ENCODE results near the gene TUB. TPM values are rescaled to one million over a fixed set of nuclear protein-coding genes. Genes with fewer than 3 reads are reported as not detected.

The TUB gene
- total and polyA plus RNA-seq, 2 donors (not counting 1 experiment from before 2014, with no cell fraction given) = 0.06 to 0.10 TPM

- no peaks in the 10 kb centered on the region for H3K9me3 ChIP-seq (ENCODE audit: control extremely low read depth in 1 of 3, control insufficient read depth in 2 of 3, insufficient read depth in 1 of 3, low read length in 2 of 3)
- H3K4me3 Mint-ChIP-seq = no peak overlapping the region
- CTCF ChIA-PET = interaction anchor here (1.4 kb wide), 1 partner anchor 32 kb away, joined by 4 read pairs; no protein-coding TSS in a partner anchor
These were observed 13.5 kb upstream of the TUB start for GRCh38 chr11:8067567-8067928.

More at GRCh38 chr11:8067567-8067928, 13.5 kb upstream of the TUB start:
- POLR2A ChIA-PET = no interaction called here
- Histone ChIP-seq H4K20me1 (ENCODE audit: control insufficient read depth, insufficient read depth, low read length, poor library complexity, severe bottlenecking) (no peaks in the 10 kb centered on the region), H3K36me3 (replicated peaks in 1 of 2; ENCODE audit: control extremely low read depth in 1 of 2, control insufficient read depth in 1 of 2, extremely low read depth in 1 of 2, insufficient read depth in 2 of 2, low read length in 1 of 2) (no peaks in the 10 kb centered on the region), H3K27me3 (replicated peaks in 1 of 4; ENCODE audit: control extremely low read depth in 1 of 4, control insufficient read depth in 3 of 4, insufficient read depth in 4 of 4, low read length in 3 of 4) (peaks cover 0 to 5% (median 0%) of the 10 kb centered on the region in 4 experiments), H3K9ac (ENCODE audit: low read length) (no peak overlapping the region), H3K4me2 (replicated peaks; ENCODE audit: low read depth, low read length, poor library complexity, severe bottlenecking) (no peak overlapping the region), H3K27ac (ENCODE audit: low read length in 2 of 2) (no peak overlapping the region), H3K79me2 (ENCODE audit: control insufficient read depth, insufficient read depth, low read length) (no peaks in the 10 kb centered on the region), H3K4me1 (ENCODE audit: control insufficient read depth in 2 of 2, insufficient read depth in 2 of 2, low read length in 2 of 2) (peaks cover 5 to 7% of the 10 kb centered on the region in 2 donors), H3K4me3 (ENCODE audit: control extremely low read depth in 1 of 5, extremely low read depth in 1 of 5, insufficient read depth in 1 of 5, low read depth in 2 of 5, low read length in 4 of 5) (no peak overlapping the region), H2AFZ (ENCODE audit: insufficient read depth, low read depth, low read length, poor library complexity, severe bottlenecking) (no peak overlapping the region)
- Mint-ChIP-seq H3K27me3 (peaks cover 32% of the 10 kb centered on the region), H3K27ac (no peak overlapping the region), H3K9me3 (ENCODE audit: insufficient read depth) (no peaks in the 10 kb centered on the region), H3K4me1 (peaks cover 2% of the 10 kb centered on the region)
- no peak for ATAC-seq (ENCODE audit: low read depth)
- intact Hi-C loops (cut with micrococcal nuclease) = no loop called here
- TF ChIP-seq CTCF (IDR thresholded peaks at IDR 0.05) (no peak), EZH2 (IDR thresholded peaks at IDR 0.05; ENCODE audit: borderline replicate concordance, insufficient read depth, low read depth, low read length, poor library complexity, severe bottlenecking) (no peak)
- WGBS (ENCODE audit: insufficient coverage) = 93% methylated on average over 3 of the region's 4 CpGs
- no peak for DNase-seq

All from B cell (primary cell).